Measurements from ENCODE around the gene NUP214. TPM values are rescaled to one million over a fixed set of nuclear protein-coding genes. Genes with fewer than 3 reads are reported as not detected.

NUP214 gene
- total RNA-seq, 1 donor from 2014 or later, result 70.2 TPM

DNA sequence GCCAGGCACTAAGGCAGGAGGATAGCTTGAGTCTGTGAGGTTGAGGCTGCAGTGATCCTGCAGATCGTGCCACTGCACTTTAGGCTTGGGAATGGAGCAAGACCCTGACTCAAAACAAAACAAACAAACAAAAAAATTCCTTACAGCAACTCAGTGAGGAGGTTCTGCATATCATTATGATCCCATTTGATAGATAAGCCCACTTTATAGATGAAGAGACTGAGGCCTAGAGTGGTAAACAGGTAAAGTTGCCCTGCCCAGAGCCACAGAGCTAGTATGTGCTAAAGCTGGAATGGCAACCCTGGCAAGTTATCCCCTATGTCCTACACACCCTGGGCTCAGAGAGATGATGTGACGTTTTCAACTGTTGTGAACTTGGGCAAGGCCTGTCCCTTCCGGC is 21.9 kb upstream of the NUP214 start:
- Histone ChIP-seq H3K4me3 (no peak overlapping the region), H3K36me3 (no peaks in the 10 kb centered on the region), H3K27ac (no peak overlapping the region), H3K9me3 (no peaks in the 10 kb centered on the region), H3K27me3 (no peaks in the 10 kb centered on the region), H3K4me1 (peaks cover under 1% of the 10 kb centered on the region)
- intact Hi-C loops (cut with DNase I), result no loop called here
- no peak for DNase-seq (ENCODE audit: extremely low spot score in 2 of 2)
- TF ChIP-seq, protein P1, sequence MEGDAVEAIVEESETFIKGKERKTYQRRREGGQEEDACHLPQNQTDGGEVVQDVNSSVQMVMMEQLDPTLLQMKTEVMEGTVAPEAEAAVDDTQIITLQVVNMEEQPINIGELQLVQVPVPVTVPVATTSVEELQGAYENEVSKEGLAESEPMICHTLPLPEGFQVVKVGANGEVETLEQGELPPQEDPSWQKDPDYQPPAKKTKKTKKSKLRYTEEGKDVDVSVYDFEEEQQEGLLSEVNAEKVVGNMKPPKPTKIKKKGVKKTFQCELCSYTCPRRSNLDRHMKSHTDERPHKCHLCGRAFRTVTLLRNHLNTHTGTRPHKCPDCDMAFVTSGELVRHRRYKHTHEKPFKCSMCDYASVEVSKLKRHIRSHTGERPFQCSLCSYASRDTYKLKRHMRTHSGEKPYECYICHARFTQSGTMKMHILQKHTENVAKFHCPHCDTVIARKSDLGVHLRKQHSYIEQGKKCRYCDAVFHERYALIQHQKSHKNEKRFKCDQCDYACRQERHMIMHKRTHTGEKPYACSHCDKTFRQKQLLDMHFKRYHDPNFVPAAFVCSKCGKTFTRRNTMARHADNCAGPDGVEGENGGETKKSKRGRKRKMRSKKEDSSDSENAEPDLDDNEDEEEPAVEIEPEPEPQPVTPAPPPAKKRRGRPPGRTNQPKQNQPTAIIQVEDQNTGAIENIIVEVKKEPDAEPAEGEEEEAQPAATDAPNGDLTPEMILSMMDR (IDR thresholded peaks at IDR 0.05), result no peak
- no peak for TF ChIP-seq POLR2A (IDR thresholded peaks at IDR 0.05)
- no peak for TF ChIP-seq POLR2AphosphoS5 (IDR thresholded peaks at IDR 0.05; ENCODE audit: insufficient read depth in 1 of 2, low read depth in 1 of 2)

DNA sequence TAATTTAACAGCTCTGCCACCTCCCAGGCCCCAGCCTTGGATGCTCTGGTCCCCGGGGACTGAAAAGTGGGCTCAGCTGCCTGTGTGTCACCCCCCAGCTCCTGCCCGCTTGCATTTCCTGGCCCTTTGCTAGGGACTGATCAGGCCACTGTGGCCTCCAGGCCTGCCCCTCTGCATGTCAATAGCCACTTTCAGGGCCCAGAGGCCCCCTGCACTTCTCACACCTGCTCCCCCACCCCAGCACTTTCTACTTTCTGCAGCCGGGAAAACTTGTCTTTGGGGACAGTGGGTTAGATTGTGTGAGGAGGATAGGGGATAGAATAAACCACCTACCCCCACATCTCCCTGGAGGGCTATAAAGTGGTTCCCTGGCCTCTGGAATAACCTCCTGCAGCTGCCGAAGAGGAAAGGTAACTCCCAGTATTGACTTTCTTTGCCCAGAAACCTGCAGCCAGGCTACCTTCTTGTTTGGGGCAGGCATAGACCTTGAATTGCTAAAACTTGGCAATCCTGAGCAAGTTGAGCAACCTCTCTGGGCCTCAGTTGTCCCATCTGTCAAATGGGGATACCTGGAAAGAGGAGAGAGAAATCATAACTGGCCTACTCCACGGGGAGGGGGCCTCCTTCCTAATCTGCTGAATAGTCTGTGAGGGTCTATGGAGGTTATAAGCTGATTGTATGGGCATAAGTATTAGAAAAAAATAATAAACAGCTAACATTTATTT is 21.2 kb upstream of the NUP214 start:
- Histone ChIP-seq H3K9me3 (no peaks in the 10 kb centered on the region), H3K4me3 (no peak overlapping the region), H3K4me1 (no peaks in the 10 kb centered on the region), H3K27ac (no peak overlapping the region), H3K36me3 (no peaks in the 10 kb centered on the region), H3K27me3 (no peaks in the 10 kb centered on the region)
- intact Hi-C loops (cut with DNase I), result no loop called here
- TF ChIP-seq, protein P1 (IDR thresholded peaks at IDR 0.05), result no peak
- no peak for TF ChIP-seq POLR2AphosphoS5 (IDR thresholded peaks at IDR 0.05; ENCODE audit: insufficient read depth in 1 of 2, low read depth in 1 of 2)
- TF ChIP-seq POLR2A (IDR thresholded peaks at IDR 0.05), result no peak
- no peak for DNase-seq (ENCODE audit: extremely low spot score in 2 of 2)

DNA sequence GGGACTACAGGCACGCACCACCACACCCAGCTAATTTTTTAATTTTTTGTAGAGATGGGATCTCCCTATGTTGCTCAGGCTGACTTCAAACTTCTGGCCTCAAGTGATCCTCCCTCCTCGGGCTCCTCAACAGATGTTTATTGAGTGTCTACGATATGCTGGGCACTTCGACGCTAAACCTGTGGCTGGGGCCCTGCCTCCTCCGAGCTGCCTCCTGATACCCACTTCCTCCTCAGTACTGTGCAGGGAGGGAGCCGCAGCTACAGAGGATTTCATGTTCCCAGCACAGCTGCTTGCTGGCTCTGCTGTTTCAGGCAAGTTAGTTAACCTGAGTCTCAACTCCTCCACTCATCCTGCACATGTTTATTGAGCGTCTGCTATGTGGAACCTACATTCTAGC is 19.4 kb upstream of the NUP214 start:
- TF ChIP-seq POLR2AphosphoS5 (IDR thresholded peaks at IDR 0.05; ENCODE audit: insufficient read depth in 1 of 2, low read depth in 1 of 2) (no peak), POLR2A (IDR thresholded peaks at IDR 0.05) (no peak)
- TF ChIP-seq, protein P1 (IDR thresholded peaks at IDR 0.05), result no peak
- no peaks in the 10 kb centered on the region for H3K4me1 ChIP-seq
- DNase-seq (ENCODE audit: extremely low spot score in 2 of 2), result no peak
- H3K27me3 ChIP-seq, result no peaks in the 10 kb centered on the region
- H3K9me3 ChIP-seq, result no peaks in the 10 kb centered on the region
- no peaks in the 10 kb centered on the region for H3K36me3 ChIP-seq
- intact Hi-C loops (cut with DNase I), result no loop called here
- H3K4me3 ChIP-seq, result no peak overlapping the region
- no peak overlapping the region for H3K27ac ChIP-seq

DNA sequence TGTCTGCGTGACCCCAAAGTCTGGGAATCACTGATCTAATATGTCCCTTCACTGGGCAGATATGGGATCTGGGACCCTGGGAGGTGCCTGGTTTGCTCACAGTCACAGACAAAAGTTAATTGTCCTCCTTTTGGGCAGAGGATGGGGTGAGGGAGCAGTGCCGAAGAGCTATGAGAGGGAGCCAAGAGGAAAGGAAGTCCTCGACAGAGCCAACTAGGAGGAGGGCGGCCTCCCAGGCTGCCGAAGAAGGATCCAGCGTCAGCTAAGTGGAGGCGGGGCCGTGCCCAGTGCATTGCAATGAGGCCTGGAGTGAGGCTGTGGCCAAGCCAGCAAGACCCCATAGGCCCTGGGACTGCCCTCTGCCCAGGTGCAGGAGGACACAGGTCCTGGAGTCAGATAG is 17.6 kb upstream of the NUP214 start:
- H3K36me3 ChIP-seq, result no peaks in the 10 kb centered on the region
- no peak overlapping the region for H3K27ac ChIP-seq
- H3K4me1 ChIP-seq, result no peaks in the 10 kb centered on the region
- intact Hi-C loops (cut with DNase I), result no loop called here
- TF ChIP-seq POLR2AphosphoS5 (IDR thresholded peaks at IDR 0.05; ENCODE audit: insufficient read depth in 1 of 2, low read depth in 1 of 2) (no peak), POLR2A (IDR thresholded peaks at IDR 0.05) (no peak)
- TF ChIP-seq, protein P1 (IDR thresholded peaks at IDR 0.05), result no peak
- H3K4me3 ChIP-seq, result no peak overlapping the region
- H3K27me3 ChIP-seq, result no peaks in the 10 kb centered on the region
- DNase-seq (ENCODE audit: extremely low spot score in 2 of 2), result no peak
- H3K9me3 ChIP-seq, result no peaks in the 10 kb centered on the region

DNA sequence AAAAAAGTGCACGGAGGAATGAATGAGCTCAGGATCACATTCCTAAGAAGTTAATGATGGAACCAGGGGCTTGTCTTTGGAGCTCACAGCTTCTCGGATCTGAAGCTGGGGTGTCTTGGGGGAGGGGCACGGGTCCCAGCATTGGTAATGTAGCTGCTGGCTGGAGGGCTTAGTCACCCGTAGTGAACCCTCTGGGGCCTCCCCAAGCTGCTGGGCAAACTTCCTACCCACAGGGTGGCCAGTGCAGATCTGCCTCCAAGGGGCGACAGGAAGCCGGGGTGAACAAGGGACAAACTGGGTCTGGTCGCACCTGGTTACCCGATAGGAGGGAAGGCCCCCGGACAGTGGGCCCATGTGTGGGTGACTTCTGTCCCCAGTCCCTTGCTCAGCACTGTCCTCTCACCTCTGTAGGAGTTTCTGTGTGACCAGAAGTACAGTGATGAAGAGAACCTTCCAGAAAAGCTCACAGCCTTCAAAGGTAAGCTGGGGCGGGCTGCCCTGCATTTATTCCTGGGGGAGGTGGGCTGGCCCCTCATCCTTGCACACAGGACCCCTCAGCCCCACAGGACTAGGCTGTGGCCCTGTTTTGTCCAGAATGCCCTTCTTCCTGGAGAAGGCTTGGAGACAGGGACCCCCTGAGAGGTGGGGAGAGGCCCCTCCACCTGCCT is 14.1 kb upstream of the NUP214 start:
- no peak for TF ChIP-seq POLR2AphosphoS5 (IDR thresholded peaks at IDR 0.05; ENCODE audit: insufficient read depth in 1 of 2, low read depth in 1 of 2)
- TF ChIP-seq, protein P1 (IDR thresholded peaks at IDR 0.05), result no peak
- TF ChIP-seq POLR2A (IDR thresholded peaks at IDR 0.05), result no peak
- no peaks in the 10 kb centered on the region for H3K36me3 ChIP-seq
- no peaks in the 10 kb centered on the region for H3K4me1 ChIP-seq
- H3K4me3 ChIP-seq, result no peak overlapping the region
- H3K27ac ChIP-seq, result no peak overlapping the region
- DNase-seq (ENCODE audit: extremely low spot score in 2 of 2), result no peak
- no peaks in the 10 kb centered on the region for H3K27me3 ChIP-seq
- H3K9me3 ChIP-seq, result no peaks in the 10 kb centered on the region
- intact Hi-C loops (cut with DNase I), result no loop called here

Measured in vagina (tissue), 2 donors.